ENCODE measurements around the gene IRF2BPL. TPM values are rescaled to one million over a fixed set of nuclear protein-coding genes. Genes with fewer than 3 reads are reported as not detected.

Gene IRF2BPL
- total and polyA plus RNA-seq, 2 experiments from 2014 or later, result 4.8 to 51.0 TPM

GRCh38 chr14:77033622-77034589, 5.4 kb upstream of the IRF2BPL start:
- Histone ChIP-seq H3K36me3 (ENCODE audit: low read depth) (no peaks in the 10 kb centered on the region), H3K27me3 (replicated peaks; ENCODE audit: insufficient read depth) (no peaks in the 10 kb centered on the region), H2AFZ (peak overlapping the region; percentile 26), H3K4me1 (ENCODE audit: insufficient read depth) (peaks cover 56% of the 10 kb centered on the region), H3K9ac (peak overlapping the region; percentile 99), H3K4me3 (peak overlapping the region; percentile 81), H3K4me2 (ENCODE audit: unreplicated experiment) (peak overlapping the region; percentile 92), H3K9me2 (ENCODE audit: insufficient read depth) (no peaks in the 10 kb centered on the region), H3K27ac (peak overlapping the region; percentile 100), H3F3A (ENCODE audit: insufficient read depth) (peaks cover 44% of the 10 kb centered on the region), H4K20me1 (ENCODE audit: insufficient read depth) (no peaks in the 10 kb centered on the region), H3K79me2 (ENCODE audit: insufficient read depth) (peaks cover 17% of the 10 kb centered on the region; the same call in 1 of the 2 replicates), H3K9me3 (ENCODE audit: low read depth) (no peaks in the 10 kb centered on the region)
- in situ Hi-C loops (cut with MboI), result no loop called here
- peak; percentile 89 for DNase-seq
- 4% methylated on average over 33 to 37 of the region's 37 CpGs for WGBS, 2 experiments (ENCODE audit: low coverage in 1 of 2, low lambda C conversion rate in 2 of 2, missing lambda C conversion rate in 2 of 2)
- no peak for TF ChIP-seq EZH2 (IDR thresholded peaks at IDR 0.05; ENCODE audit: insufficient read depth, poor library complexity, severe bottlenecking)
- TF ChIP-seq EZH2phosphoT487 (IDR thresholded peaks at IDR 0.05; ENCODE audit: insufficient read depth, low read depth), result no peak

GRCh38 chr14:77032844-77033621, 4.5 kb upstream of the IRF2BPL start:
- WGBS, 2 experiments (ENCODE audit: low coverage in 1 of 2, low lambda C conversion rate in 2 of 2, missing lambda C conversion rate in 2 of 2), result 1% methylated on average over 47 to 49 of the region's 50 CpGs
- H3K9me2 ChIP-seq (ENCODE audit: insufficient read depth), result no peaks in the 10 kb centered on the region
- no peaks in the 10 kb centered on the region for H4K20me1 ChIP-seq (ENCODE audit: insufficient read depth)
- no peaks in the 10 kb centered on the region for H3K27me3 ChIP-seq (replicated peaks; ENCODE audit: insufficient read depth)
- peaks cover 48% of the 10 kb centered on the region for H3K4me1 ChIP-seq (ENCODE audit: insufficient read depth)
- H3K9ac ChIP-seq, result peak overlapping the region; percentile 99
- in situ Hi-C loops (cut with MboI), result no loop called here
- peak overlapping the region; percentile 81 for H3K4me3 ChIP-seq
- no peaks in the 10 kb centered on the region for H3K36me3 ChIP-seq (ENCODE audit: low read depth)
- peaks cover 38% of the 10 kb centered on the region for H3F3A ChIP-seq (ENCODE audit: insufficient read depth)
- peak overlapping the region; percentile 92 for H3K4me2 ChIP-seq (ENCODE audit: unreplicated experiment)
- TF ChIP-seq EZH2phosphoT487 (IDR thresholded peaks at IDR 0.05; ENCODE audit: insufficient read depth, low read depth) (no peak), EZH2 (IDR thresholded peaks at IDR 0.05; ENCODE audit: insufficient read depth, poor library complexity, severe bottlenecking) (no peak)
- peak overlapping the region; percentile 26 for H2AFZ ChIP-seq
- DNase-seq, result peak; percentile 98
- H3K79me2 ChIP-seq (ENCODE audit: insufficient read depth), result peaks cover 17% of the 10 kb centered on the region; the same call in 1 of the 2 replicates
- H3K9me3 ChIP-seq (ENCODE audit: low read depth), result no peaks in the 10 kb centered on the region
- H3K27ac ChIP-seq, result peak overlapping the region; percentile 100

DNA sequence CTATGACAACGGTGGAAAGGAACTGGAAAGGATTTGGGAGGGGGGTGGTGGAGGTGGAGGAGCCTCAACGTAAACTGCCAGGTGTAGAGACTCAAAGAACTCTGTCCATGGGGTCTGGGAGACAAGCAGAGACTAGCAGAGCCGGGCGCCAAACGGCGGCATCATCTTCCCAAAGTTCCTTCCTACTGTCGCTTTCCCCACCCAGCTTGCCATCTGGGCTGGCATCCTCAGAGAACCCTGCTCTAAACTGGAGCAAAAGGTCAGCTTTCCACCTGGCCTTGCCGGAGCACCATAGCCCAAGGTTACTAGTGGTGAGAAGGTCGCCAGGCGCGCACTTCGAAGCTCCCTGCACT, 4.0 kb upstream of the IRF2BPL start:
- Histone ChIP-seq H3K9ac (peak overlapping the region; percentile 99), H3K27ac (peak overlapping the region; percentile 100), H4K20me1 (ENCODE audit: insufficient read depth) (no peaks in the 10 kb centered on the region), H2AFZ (peak overlapping the region; percentile 26), H3K4me2 (ENCODE audit: unreplicated experiment) (peak overlapping the region; percentile 92), H3K9me2 (ENCODE audit: insufficient read depth) (no peaks in the 10 kb centered on the region), H3K4me3 (peak overlapping the region; percentile 81), H3K79me2 (ENCODE audit: insufficient read depth) (peaks cover 19% of the 10 kb centered on the region), H3K4me1 (ENCODE audit: insufficient read depth) (peaks cover 42% of the 10 kb centered on the region), H3F3A (ENCODE audit: insufficient read depth) (peaks cover 38% of the 10 kb centered on the region), H3K9me3 (ENCODE audit: low read depth) (no peaks in the 10 kb centered on the region), H3K27me3 (replicated peaks; ENCODE audit: insufficient read depth) (no peaks in the 10 kb centered on the region), H3K36me3 (ENCODE audit: low read depth) (no peaks in the 10 kb centered on the region)
- DNase-seq, result no peak
- in situ Hi-C loops (cut with MboI), result no loop called here
- no peak for TF ChIP-seq EZH2phosphoT487 (IDR thresholded peaks at IDR 0.05; ENCODE audit: insufficient read depth, low read depth)
- 13 to 15% methylated on average over 12 of the region's 12 CpGs for WGBS, 2 experiments (ENCODE audit: low coverage in 1 of 2, low lambda C conversion rate in 2 of 2, missing lambda C conversion rate in 2 of 2)

- Histone ChIP-seq H3K9ac (peak overlapping the region; percentile 99), H2AFZ (no peak overlapping the region), H3K27ac (peak overlapping the region; percentile 100), H3K9me3 (ENCODE audit: low read depth) (no peaks in the 10 kb centered on the region), H3K79me2 (ENCODE audit: insufficient read depth) (peaks cover 23% of the 10 kb centered on the region), H3K4me2 (ENCODE audit: unreplicated experiment) (peak overlapping the region; percentile 92), H3K4me3 (peak overlapping the region; percentile 81), H3F3A (ENCODE audit: insufficient read depth) (peaks cover 38% of the 10 kb centered on the region), H3K36me3 (ENCODE audit: low read depth) (no peaks in the 10 kb centered on the region), H3K4me1 (ENCODE audit: insufficient read depth) (peaks cover 38% of the 10 kb centered on the region), H3K27me3 (replicated peaks; ENCODE audit: insufficient read depth) (no peaks in the 10 kb centered on the region), H3K9me2 (ENCODE audit: insufficient read depth) (no peaks in the 10 kb centered on the region), H4K20me1 (ENCODE audit: insufficient read depth) (no peaks in the 10 kb centered on the region)
- 7 to 10% methylated on average over 8 of the region's 8 CpGs for WGBS, 2 experiments (ENCODE audit: low coverage in 1 of 2, low lambda C conversion rate in 2 of 2, missing lambda C conversion rate in 2 of 2)
- peak; percentile 91 for DNase-seq
- TF ChIP-seq EZH2phosphoT487 (IDR thresholded peaks at IDR 0.05; ENCODE audit: insufficient read depth, low read depth) (no peak), EZH2 (IDR thresholded peaks at IDR 0.05; ENCODE audit: insufficient read depth, poor library complexity, severe bottlenecking) (no peak)
- in situ Hi-C loops (cut with MboI), result no loop called here
These were observed 3.4 kb upstream of the IRF2BPL start for GRCh38 chr14:77031759-77032490.

Measured in GM23248 (cell line).